CD4-positive, alpha-beta T cell treated with Interleukin-17A for 4 hours (primary cell): ENCODE measurements around the gene CD180.

Experiments
- DNase-seq: peaks from one replicate; pipeline ENCODE4 v3.0.0-alpha.2; 2020; ENCODE audit warnings: mixed read lengths

The CD180 gene

GRCh38 chr5:67156976-67157583 lies 39.5 kb downstream of the CD180 start:
- DNase-seq: peak; percentile 79

GRCh38 chr5:67154556-67155206 lies 41.9 kb downstream of the CD180 start:
- DNase-seq: no peak

- no peak for DNase-seq
Observed at GRCh38 chr5:67153292-67153691, 43.3 kb downstream of the CD180 start.

- DNase-seq: no peak
Observed at GRCh38 chr5:67152400-67152799, 44.2 kb downstream of the CD180 start.

GRCh38 chr5:67149951-67150523 lies 46.6 kb downstream of the CD180 start:
- DNase-seq: no peak

GRCh38 chr5:67149057-67149950 lies 47.3 kb downstream of the CD180 start:
- no peak for DNase-seq

GRCh38 chr5:67147760-67148159 lies 48.8 kb downstream of the CD180 start:
- DNase-seq: no peak

- no peak for DNase-seq
Observed at GRCh38 chr5:67146981-67147380, 49.6 kb downstream of the CD180 start.

- DNase-seq: no peak
Observed at GRCh38 chr5:67146574-67146973, 50.0 kb downstream of the CD180 start.

GRCh38 chr5:67144183-67144639 lies 52.4 kb downstream of the CD180 start:
- no peak for DNase-seq

GRCh38 chr5:67143549-67143948 lies 53.0 kb downstream of the CD180 start:
- no peak for DNase-seq

- no peak for DNase-seq
Observed at GRCh38 chr5:67142816-67143215, 53.8 kb downstream of the CD180 start.

GRCh38 chr5:67141644-67142043 lies 55.0 kb downstream of the CD180 start:
- no peak for DNase-seq

GRCh38 chr5:67140413-67140812 lies 56.2 kb downstream of the CD180 start:
- DNase-seq: no peak

- no peak for DNase-seq
Observed at GRCh38 chr5:67139030-67139429, 57.6 kb downstream of the CD180 start.

- no peak for DNase-seq
Observed at GRCh38 chr5:67135381-67135984, 61.1 kb downstream of the CD180 start.

- no peak for DNase-seq
Observed at GRCh38 chr5:67133776-67134175, 62.8 kb downstream of the CD180 start.

- DNase-seq: no peak
Observed at GRCh38 chr5:67133217-67133616, 63.4 kb downstream of the CD180 start.

GRCh38 chr5:67129768-67130167 lies 66.8 kb downstream of the CD180 start:
- no peak for DNase-seq
